Eye (tissue), 1 donor: ENCODE data around the gene SOX2.
"Not testable (repeated sequence)": the region's sequence is repeated elsewhere in the genome, so short reads cannot be mapped to it uniquely, and the experiment has no call there.

Source experiments
- DNase-seq: peaks from one replicate; pipeline ENCODE4 v3.0.0-alpha.2; 2015

Gene SOX2

GRCh38 chr3:181724192-181724965 lies 12.7 kb downstream of the SOX2 start:
- DNase-seq: peak; percentile 87

- DNase-seq: peak; percentile 81
Observed at GRCh38 chr3:181725131-181725731, 13.5 kb downstream of the SOX2 start.

- DNase-seq: peak; percentile 75
Observed at GRCh38 chr3:181725830-181726229, 14.1 kb downstream of the SOX2 start.

- peak; percentile 90 for DNase-seq
Observed at GRCh38 chr3:181726351-181727330, 14.9 kb downstream of the SOX2 start.

- DNase-seq: peak; percentile 85
Observed at GRCh38 chr3:181727341-181728032, 15.8 kb downstream of the SOX2 start.

GRCh38 chr3:181728470-181729340 lies 17.0 kb downstream of the SOX2 start:
- peak; percentile 83 for DNase-seq

GRCh38 chr3:181729341-181729869 lies 17.7 kb downstream of the SOX2 start:
- peak; percentile 68 for DNase-seq

- DNase-seq: peak; percentile 72
Observed at GRCh38 chr3:181730316-181730715, 18.6 kb downstream of the SOX2 start.

- no peak for DNase-seq
Observed at GRCh38 chr3:181730934-181731333, 19.2 kb downstream of the SOX2 start.

- DNase-seq: peak; percentile 52
Observed at GRCh38 chr3:181735911-181736310, 24.2 kb downstream of the SOX2 start.

- no peak for DNase-seq
Observed at GRCh38 chr3:181738551-181738950, 26.8 kb downstream of the SOX2 start.

- no peak for DNase-seq
Observed at GRCh38 chr3:181739628-181740027, 27.9 kb downstream of the SOX2 start.

- peak; percentile 91 for DNase-seq
Observed at GRCh38 chr3:181741417-181741816, 29.7 kb downstream of the SOX2 start.

- DNase-seq: peak; percentile 30
Observed at GRCh38 chr3:181752202-181752671, 40.5 kb downstream of the SOX2 start.

- no peak for DNase-seq
Observed at GRCh38 chr3:181753391-181753790, 41.7 kb downstream of the SOX2 start.

GRCh38 chr3:181755959-181756358 lies 44.2 kb downstream of the SOX2 start:
- DNase-seq: no peak

- peak; percentile 44 for DNase-seq
Observed at GRCh38 chr3:181756645-181757297, 45.0 kb downstream of the SOX2 start.

- peak; percentile 58 for DNase-seq
Observed at GRCh38 chr3:181757694-181758306, 46.1 kb downstream of the SOX2 start.

GRCh38 chr3:181761906-181762305 lies 50.2 kb downstream of the SOX2 start:
- no peak for DNase-seq

- DNase-seq: not testable (repeated sequence)
Observed at GRCh38 chr3:181764033-181764432, 52.3 kb downstream of the SOX2 start.
